ENCODE results near the gene HBZ. TPM values are rescaled to one million over a fixed set of nuclear protein-coding genes. Genes with fewer than 3 reads are reported as not detected.

Gene HBZ
- total RNA-seq, 1 donor from 2014 or later, result not detected

- Histone ChIP-seq H3K27me3 (ENCODE audit: control insufficient read depth, insufficient read depth, low read length) (no peaks in the 10 kb centered on the region), H3K4me3 (ENCODE audit: low read depth, low read length) (no peak overlapping the region), H3K36me3 (ENCODE audit: control insufficient read depth, insufficient read depth, low read length) (peaks cover 1% of the 10 kb centered on the region)
- DNase-seq (ENCODE audit: low read depth) (no peak), FAIRE-seq (no peak)
- TF ChIP-seq, protein P1, sequence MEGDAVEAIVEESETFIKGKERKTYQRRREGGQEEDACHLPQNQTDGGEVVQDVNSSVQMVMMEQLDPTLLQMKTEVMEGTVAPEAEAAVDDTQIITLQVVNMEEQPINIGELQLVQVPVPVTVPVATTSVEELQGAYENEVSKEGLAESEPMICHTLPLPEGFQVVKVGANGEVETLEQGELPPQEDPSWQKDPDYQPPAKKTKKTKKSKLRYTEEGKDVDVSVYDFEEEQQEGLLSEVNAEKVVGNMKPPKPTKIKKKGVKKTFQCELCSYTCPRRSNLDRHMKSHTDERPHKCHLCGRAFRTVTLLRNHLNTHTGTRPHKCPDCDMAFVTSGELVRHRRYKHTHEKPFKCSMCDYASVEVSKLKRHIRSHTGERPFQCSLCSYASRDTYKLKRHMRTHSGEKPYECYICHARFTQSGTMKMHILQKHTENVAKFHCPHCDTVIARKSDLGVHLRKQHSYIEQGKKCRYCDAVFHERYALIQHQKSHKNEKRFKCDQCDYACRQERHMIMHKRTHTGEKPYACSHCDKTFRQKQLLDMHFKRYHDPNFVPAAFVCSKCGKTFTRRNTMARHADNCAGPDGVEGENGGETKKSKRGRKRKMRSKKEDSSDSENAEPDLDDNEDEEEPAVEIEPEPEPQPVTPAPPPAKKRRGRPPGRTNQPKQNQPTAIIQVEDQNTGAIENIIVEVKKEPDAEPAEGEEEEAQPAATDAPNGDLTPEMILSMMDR (IDR thresholded peaks at IDR 0.05; ENCODE audit: insufficient read depth, low read length, severe bottlenecking), result no peak
Measured at GRCh38 chr16:140175-140857, 12.1 kb upstream of the HBZ start.

- no peak overlapping the region for H3K4me3 ChIP-seq (ENCODE audit: low read depth, low read length)
- no peaks in the 10 kb centered on the region for H3K36me3 ChIP-seq (ENCODE audit: control insufficient read depth, insufficient read depth, low read length)
- no peak for DNase-seq (ENCODE audit: low read depth)
- TF ChIP-seq, protein P1 (IDR thresholded peaks at IDR 0.05; ENCODE audit: insufficient read depth, low read length, severe bottlenecking), result no peak
- no peaks in the 10 kb centered on the region for H3K27me3 ChIP-seq (ENCODE audit: control insufficient read depth, insufficient read depth, low read length)
- no peak for FAIRE-seq
Measured at GRCh38 chr16:142405-142967, 10.0 kb upstream of the HBZ start.

- TF ChIP-seq, protein P1 (IDR thresholded peaks at IDR 0.05; ENCODE audit: insufficient read depth, low read length, severe bottlenecking), result no peak
- FAIRE-seq, result no peak
- Histone ChIP-seq H3K27me3 (ENCODE audit: control insufficient read depth, insufficient read depth, low read length) (no peaks in the 10 kb centered on the region), H3K36me3 (ENCODE audit: control insufficient read depth, insufficient read depth, low read length) (no peaks in the 10 kb centered on the region), H3K4me3 (ENCODE audit: low read depth, low read length) (no peak overlapping the region)
- no peak for DNase-seq (ENCODE audit: low read depth)
Measured at GRCh38 chr16:143047-143446, 9.4 kb upstream of the HBZ start.

- peak; percentile 36 for DNase-seq (ENCODE audit: low read depth)
- TF ChIP-seq, protein P1 (IDR thresholded peaks at IDR 0.05; ENCODE audit: insufficient read depth, low read length, severe bottlenecking), result no peak
- H3K4me3 ChIP-seq (ENCODE audit: low read depth, low read length), result no peak overlapping the region
- FAIRE-seq, result no peak
- H3K27me3 ChIP-seq (ENCODE audit: control insufficient read depth, insufficient read depth, low read length), result no peaks in the 10 kb centered on the region
- H3K36me3 ChIP-seq (ENCODE audit: control insufficient read depth, insufficient read depth, low read length), result no peaks in the 10 kb centered on the region
Measured at GRCh38 chr16:143456-143855, 9.0 kb upstream of the HBZ start.

DNA sequence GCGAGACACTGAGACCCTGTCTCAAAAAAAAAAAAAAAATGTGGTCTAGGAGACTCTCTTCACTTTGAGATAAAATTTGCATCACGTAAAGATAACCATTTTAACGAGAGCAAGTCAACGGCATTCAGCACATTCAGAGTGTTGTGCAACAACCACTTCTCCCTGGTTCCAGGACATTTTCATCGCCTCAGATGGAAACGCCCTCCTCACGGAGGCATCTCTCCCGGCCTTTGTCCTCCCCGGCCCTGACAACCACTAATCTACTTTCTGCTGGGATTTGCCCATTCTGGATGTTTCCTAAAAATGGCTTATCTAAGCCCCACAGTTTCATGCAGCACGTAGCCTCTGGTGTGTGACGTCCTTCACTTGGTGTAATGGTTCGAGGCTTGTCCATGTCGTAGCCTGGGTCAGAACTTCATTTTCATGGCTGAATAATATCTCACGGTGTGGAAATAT is 7.6 kb upstream of the HBZ start:
- DNase-seq (ENCODE audit: low read depth) (no peak), FAIRE-seq (no peak)
- H3K4me3 ChIP-seq (ENCODE audit: low read depth, low read length), result no peak overlapping the region
- no peaks in the 10 kb centered on the region for H3K36me3 ChIP-seq (ENCODE audit: control insufficient read depth, insufficient read depth, low read length)
- TF ChIP-seq, protein P1 (IDR thresholded peaks at IDR 0.05; ENCODE audit: insufficient read depth, low read length, severe bottlenecking), result no peak
- peaks cover 4% of the 10 kb centered on the region for H3K27me3 ChIP-seq (ENCODE audit: control insufficient read depth, insufficient read depth, low read length)
